Ovary (tissue), 9 donors: ENCODE results near the gene SLC23A1. TPM values are rescaled to one million over a fixed set of nuclear protein-coding genes. Genes with fewer than 3 reads are reported as not detected.

Source experiments
- DNase-seq, 5 donors: peaks; one replicate each; pipeline ENCODE4 v3.0.0-alpha.2; 2019 to 2020
- H3K27ac ChIP-seq, 2 donors: fragments of 200-600 bp; one replicate each; pipeline versions ENCODE4 v1.5.1 to v1.8.0; 2019 to 2022
- H3K27me3 ChIP-seq: fragments of 200-600 bp; one replicate; pipeline ENCODE4 v1.8.0; 2022
- H3K36me3 ChIP-seq: fragments of 200-600 bp; sonication (generic); one replicate; pipeline ENCODE4 v1.5.1; 2019
- H3K4me1 ChIP-seq: one replicate; pipeline ENCODE4 v1.8.1; 2013; ENCODE audit warnings: mild to moderate bottlenecking, moderate library complexity; ENCODE audit not compliant: insufficient read depth
- H3K4me3 ChIP-seq: fragments of 200-600 bp; sonication (generic); one replicate; pipeline ENCODE4 v1.5.1; 2017
- H3K9me3 ChIP-seq, 2 donors: fragments of 200-600 bp in 1 of 2; sonication (generic) in 1 of 2; one replicate each; pipeline versions ENCODE4 v1.5.1 to v1.8.1; 2013 to 2019; ENCODE audit warnings: mild to moderate bottlenecking in 1 of 2, moderate library complexity in 1 of 2
- EP300 ChIP-seq: sonication (generic); formaldehyde crosslinking; IDR thresholded peaks from one replicate; pipeline ENCODE4 v1.6.1; 2017; ENCODE audit warnings: antibody characterized with exemption
- POLR2A ChIP-seq: fragments of 450-650 bp; IDR thresholded peaks from one replicate; pipeline ENCODE4 v1.6.1; 2017; ENCODE audit warnings: antibody characterized with exemption, mild to moderate bottlenecking, moderate library complexity
- WGBS, 3 donors: extraction: QIAGEN DNeasy Blood & Tissue Kit in 1 of 3; methylation state at CpG; one replicate each; pipeline versions ENCODE4 v1.1.5 to v1.1.7; 2013 to 2017; 5-methylcytosine and 5-hydroxymethylcytosine counted together
- intact Hi-C, 4 donors: fragments of 100-400 bp; cut with DNase I; formaldehyde crosslinking; loops; one replicate each; pipeline versions ENCODE4 v1.11.0 to v1.15.1; 2022 to 2023
- polyA plus RNA-seq, 2 donors: library from polyadenylated mRNA; stranded (reverse); fragments of 200-250 nt in 1 of 2; fragments of 350-450 nt in 1 of 2; fragmentation: Illumina TruSeq in 1 of 2; extraction: RNeasy Lipid Tissue Mini Kit (QIAGEN cat#74804) in 1 of 2; gene quantifications; one replicate each; pipeline ENCODE4 v1.2.3, GENCODE V29; 2013 to 2014
- total RNA-seq, 7 donors: library from RNA; depleted of rRNA in 2 of 7; stranded (reverse); fragments of >200 nt in 2 of 7; fragmentation: NEBNext Ultra II Directional in 3 of 7; extraction: Animal tissue kit (Norgen Biotek cat#: 25700) in 3 of 7; gene quantifications; one replicate each; pipeline versions ENCODE4 v1.1.0 to v1.2.4, GENCODE V29; 2016 to 2023
- TF ChIP-seq, protein P1 (sequence below), 3 donors: fragments of 450-650 bp in 2 of 3; fragments of 200-600 bp in 1 of 3; IDR thresholded peaks; one replicate each; pipeline versions ENCODE4 v1.5.1 to v1.8.0; 2016 to 2022; ENCODE audit warnings: antibody characterized with exemption in 3 of 3, mild to moderate bottlenecking in 1 of 3
- donor health status: DM: no; HTN: no; CAD: no; lungs with moderate emphysema.
- donor health status: DM: no; HTN: no; CAD: no.
- donor health status: Bipolar disorder and iron deficiency.
- donor health status: DM: yes; HTN: yes; CAD: no.
- donor health status: DM: no; HTN: no; CAD: no.
- donor health status: DM: yes; HTN: yes; CAD: no.

The SLC23A1 gene
- total and polyA plus RNA-seq, 9 donors, result 0.05 to 14.5 (median 1.1) TPM; not detected in 3

DNA sequence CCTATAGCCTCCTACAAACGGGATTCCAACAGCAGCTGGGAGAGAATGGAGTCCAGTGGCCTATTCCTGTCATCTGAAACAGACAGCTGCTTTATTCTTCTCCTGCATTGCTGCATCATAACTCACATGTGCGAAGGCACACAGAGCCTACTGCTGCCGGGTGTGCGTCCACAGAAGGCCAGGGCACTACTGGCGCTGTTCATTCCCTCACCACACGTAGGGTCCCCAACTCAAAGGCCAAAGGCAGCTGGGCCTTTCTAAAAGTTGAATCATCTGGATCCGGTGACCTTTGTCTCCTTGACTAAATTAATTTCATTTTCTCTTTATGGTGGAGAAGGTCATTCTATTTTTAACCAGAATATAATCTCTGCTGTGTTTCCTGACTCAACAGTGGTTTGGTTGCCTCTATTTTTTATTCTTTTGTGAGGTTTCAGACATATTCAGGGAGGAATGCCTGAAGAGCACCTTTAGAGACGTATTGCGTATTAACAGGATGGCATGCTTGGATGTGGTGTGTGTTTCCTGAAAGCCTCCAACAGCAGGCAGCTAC is 31.6 kb upstream of the SLC23A1 start:
- Histone ChIP-seq H3K36me3 (no peaks in the 10 kb centered on the region), H3K9me3 (no peaks in the 10 kb centered on the region), H3K27ac (no peak overlapping the region), H3K27me3 (no peaks in the 10 kb centered on the region), H3K4me3 (no peak overlapping the region), H3K4me1 (peaks cover 5% of the 10 kb centered on the region)
- intact Hi-C loops, result loop anchor here in 1 of 4 donors (5.0 kb wide), 1 partner anchor 103 kb away; no protein-coding TSS in a partner anchor
- DNase-seq, result no peak
- no peak for TF ChIP-seq POLR2A
- WGBS, 3 donors, result 66 to 81% (median 79%) methylated on average over 9 of the region's 9 CpGs

DNA sequence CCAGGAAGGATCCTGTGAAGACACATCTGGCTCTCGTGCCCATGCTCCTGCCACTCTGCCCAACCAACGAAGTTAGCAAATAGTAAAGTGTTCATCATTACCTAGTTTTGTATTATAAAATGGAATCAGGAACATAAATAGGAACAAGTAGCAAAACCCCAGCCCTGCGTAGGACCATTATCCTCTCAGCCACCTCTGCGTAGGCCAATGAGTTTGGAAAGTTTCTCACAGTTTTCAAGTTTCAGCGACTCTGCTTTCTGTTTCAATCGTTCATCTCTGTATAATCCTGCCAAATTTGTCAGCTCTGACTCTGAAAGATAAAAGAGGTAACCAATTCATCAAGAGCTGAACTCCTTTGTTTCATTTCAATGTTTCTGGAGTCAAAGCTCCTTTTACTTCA is 30.9 kb upstream of the SLC23A1 start:
- intact Hi-C loops, result no loop called here
- 81 to 85% (median 82%) methylated on average over 6 of the region's 6 CpGs for WGBS, 3 donors

DNA sequence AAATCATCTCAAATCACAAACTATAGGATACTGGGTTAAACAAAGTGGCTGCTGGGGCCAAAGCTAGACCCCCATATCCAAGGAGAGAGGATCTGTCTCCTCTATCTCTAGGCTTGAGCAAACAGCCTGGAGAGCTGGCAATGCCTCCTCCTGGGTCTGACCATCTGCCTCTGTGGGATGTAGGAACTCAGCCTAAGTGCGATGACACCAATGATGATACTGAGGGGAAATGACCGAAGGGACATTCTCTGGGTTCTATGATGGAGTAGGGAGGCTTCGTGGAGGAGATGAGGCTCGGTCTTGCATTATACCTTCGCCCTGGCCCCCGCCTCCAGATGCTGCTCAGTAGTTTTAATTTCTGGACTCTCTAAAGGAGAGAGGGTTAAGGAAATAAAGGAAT is 30.1 kb upstream of the SLC23A1 start:
- H3K4me1 ChIP-seq, result peaks cover 5% of the 10 kb centered on the region
- no peaks in the 10 kb centered on the region for H3K36me3 ChIP-seq
- intact Hi-C loops, result no loop called here
- H3K9me3 ChIP-seq, result no peaks in the 10 kb centered on the region
- H3K27ac ChIP-seq, result no peak overlapping the region
- H3K4me3 ChIP-seq, result no peak overlapping the region
- WGBS, 3 donors, result 96 to 98% (median 96%) methylated on average over 6 of the region's 6 CpGs
- TF ChIP-seq POLR2A (no peak), EP300 (no peak)
- TF ChIP-seq, protein P1, sequence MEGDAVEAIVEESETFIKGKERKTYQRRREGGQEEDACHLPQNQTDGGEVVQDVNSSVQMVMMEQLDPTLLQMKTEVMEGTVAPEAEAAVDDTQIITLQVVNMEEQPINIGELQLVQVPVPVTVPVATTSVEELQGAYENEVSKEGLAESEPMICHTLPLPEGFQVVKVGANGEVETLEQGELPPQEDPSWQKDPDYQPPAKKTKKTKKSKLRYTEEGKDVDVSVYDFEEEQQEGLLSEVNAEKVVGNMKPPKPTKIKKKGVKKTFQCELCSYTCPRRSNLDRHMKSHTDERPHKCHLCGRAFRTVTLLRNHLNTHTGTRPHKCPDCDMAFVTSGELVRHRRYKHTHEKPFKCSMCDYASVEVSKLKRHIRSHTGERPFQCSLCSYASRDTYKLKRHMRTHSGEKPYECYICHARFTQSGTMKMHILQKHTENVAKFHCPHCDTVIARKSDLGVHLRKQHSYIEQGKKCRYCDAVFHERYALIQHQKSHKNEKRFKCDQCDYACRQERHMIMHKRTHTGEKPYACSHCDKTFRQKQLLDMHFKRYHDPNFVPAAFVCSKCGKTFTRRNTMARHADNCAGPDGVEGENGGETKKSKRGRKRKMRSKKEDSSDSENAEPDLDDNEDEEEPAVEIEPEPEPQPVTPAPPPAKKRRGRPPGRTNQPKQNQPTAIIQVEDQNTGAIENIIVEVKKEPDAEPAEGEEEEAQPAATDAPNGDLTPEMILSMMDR (IDR thresholded peaks at IDR 0.05), result no peak
- H3K27me3 ChIP-seq, result no peaks in the 10 kb centered on the region
- DNase-seq, result no peak

More for the DNA sequence above, 30.9 kb upstream of the SLC23A1 start:
- no peaks in the 10 kb centered on the region for H3K27me3 ChIP-seq
- no peak for DNase-seq
- H3K4me1 ChIP-seq, result peaks cover 5% of the 10 kb centered on the region
- no peak for TF ChIP-seq EP300
- no peak for TF ChIP-seq POLR2A
- TF ChIP-seq, protein P1 (IDR thresholded peaks at IDR 0.05), result no peak
- H3K36me3 ChIP-seq, result no peaks in the 10 kb centered on the region
- no peaks in the 10 kb centered on the region for H3K9me3 ChIP-seq
- H3K27ac ChIP-seq, result no peak overlapping the region
- H3K4me3 ChIP-seq, result no peak overlapping the region

DNA sequence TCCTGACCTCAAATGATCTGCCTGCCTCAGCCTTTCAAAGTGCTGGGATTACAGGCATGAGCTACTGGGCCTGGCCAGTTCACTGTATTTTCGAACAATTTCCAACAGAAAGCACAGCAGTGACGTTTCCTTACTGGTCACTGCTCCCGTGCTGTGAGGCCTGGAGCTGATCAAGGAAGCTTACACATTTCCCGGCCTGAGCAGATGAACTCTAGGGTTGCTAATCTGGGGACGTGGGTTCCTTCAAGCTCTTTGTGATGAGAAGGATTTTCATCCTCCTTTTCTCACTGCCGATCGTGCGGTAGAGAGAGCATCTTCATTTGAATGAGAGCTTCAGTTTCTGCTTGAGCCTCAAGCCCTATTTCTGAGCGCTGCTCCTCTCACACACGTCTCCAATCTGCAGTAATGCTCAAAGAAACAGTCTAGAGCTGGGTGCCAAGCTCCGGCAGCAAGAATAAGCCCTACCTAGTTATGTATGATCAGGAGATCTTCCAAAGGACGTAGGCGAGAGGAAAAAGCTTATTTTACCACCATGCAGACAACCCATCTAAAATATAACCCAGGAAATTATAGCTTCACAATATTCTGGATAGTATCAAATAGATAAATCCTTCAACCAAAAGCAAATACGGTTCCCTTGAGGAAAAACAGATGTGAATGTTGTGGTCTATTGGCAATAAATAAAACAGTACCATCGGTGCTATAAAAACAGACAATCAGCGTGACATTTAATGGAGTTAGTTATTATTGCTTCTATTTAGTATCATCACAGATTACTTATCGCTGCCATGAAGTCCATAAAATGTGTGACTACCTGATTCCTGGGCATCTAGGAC is 28.1 kb upstream of the SLC23A1 start:
- no peak for TF ChIP-seq POLR2A
- TF ChIP-seq, protein P1 (IDR thresholded peaks at IDR 0.05), result no peak
- no peak for TF ChIP-seq EP300
- intact Hi-C loops, result no loop called here
- H3K27me3 ChIP-seq, result no peaks in the 10 kb centered on the region
- no peaks in the 10 kb centered on the region for H3K36me3 ChIP-seq
- H3K4me3 ChIP-seq, result no peak overlapping the region
- WGBS, 3 donors, result 61 to 73% (median 70%) methylated on average over 17 of the region's 17 CpGs
- H3K9me3 ChIP-seq, result no peaks in the 10 kb centered on the region
- no peak overlapping the region for H3K27ac ChIP-seq
- DNase-seq, result no peak
- H3K4me1 ChIP-seq, result no peaks in the 10 kb centered on the region
